Hematopoietic multipotent progenitor cell treated with erythropoietin and hydrocortisone succinate and interleukin-3 and kit ligand, for 4 days (in vitro differentiated cells): Measurements from ENCODE around the gene TOB2.
"Not testable (repeated sequence)": the region's sequence is repeated elsewhere in the genome, so short reads cannot be mapped to it uniquely, and the experiment has no call there.

ENCODE experiments used
- DNase-seq: peaks from one replicate; pipeline ENCODE4 v3.0.0-alpha.2; 2015

Gene TOB2

GRCh38 chr22:41461901-41462300 is 15.3 kb upstream of the TOB2 start:
- no peak for DNase-seq

- not testable (repeated sequence) for DNase-seq
Observed at GRCh38 chr22:41460071-41460470, 13.5 kb upstream of the TOB2 start.

DNA sequence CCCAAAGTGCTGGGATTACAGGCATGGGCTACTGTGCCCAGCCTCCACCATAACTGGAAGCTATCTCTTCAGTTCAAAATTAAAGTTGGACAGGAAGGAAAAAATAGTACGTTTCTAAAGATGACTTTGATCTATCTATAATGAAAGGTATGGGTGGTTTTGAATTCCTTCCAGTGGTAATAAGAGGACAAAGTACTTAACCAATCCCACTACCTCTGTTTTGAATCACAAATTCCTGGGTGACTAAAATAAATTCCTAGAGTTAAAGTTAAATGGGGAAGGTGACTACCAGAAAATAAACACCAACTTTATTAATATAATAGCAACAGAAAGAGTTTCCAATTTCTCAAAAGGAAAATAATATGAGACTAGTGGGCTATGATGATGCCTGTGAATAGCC is 12.8 kb upstream of the TOB2 start:
- DNase-seq: no peak

DNA sequence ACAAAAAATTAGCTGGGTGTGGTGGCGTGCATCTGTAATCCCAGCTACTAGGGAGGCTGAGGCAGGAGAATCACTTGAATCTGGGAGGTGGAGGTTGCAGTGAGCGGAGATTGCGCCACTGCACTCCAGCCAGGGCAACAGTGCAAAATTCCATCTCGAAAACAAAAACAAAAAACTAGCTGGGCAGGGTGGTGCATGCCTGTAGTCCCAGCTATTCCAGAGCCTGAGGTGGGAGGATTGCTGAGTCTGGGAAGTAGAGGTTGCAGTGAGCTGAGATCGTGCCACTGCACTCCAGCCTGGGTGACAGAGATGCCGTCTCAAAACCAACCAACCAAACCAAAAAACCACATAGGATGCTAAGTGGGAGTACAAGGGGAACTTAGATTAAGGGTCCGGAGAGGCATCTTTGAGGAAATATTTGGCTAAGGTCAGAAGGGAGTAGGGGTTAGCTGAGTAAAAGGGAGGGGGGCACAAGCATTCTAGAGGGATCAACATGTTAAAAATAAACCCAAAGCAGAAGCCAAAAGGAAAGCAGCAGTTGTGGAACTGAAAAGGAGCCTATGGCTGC is 11.6 kb upstream of the TOB2 start:
- peak; percentile 15 for DNase-seq

DNA sequence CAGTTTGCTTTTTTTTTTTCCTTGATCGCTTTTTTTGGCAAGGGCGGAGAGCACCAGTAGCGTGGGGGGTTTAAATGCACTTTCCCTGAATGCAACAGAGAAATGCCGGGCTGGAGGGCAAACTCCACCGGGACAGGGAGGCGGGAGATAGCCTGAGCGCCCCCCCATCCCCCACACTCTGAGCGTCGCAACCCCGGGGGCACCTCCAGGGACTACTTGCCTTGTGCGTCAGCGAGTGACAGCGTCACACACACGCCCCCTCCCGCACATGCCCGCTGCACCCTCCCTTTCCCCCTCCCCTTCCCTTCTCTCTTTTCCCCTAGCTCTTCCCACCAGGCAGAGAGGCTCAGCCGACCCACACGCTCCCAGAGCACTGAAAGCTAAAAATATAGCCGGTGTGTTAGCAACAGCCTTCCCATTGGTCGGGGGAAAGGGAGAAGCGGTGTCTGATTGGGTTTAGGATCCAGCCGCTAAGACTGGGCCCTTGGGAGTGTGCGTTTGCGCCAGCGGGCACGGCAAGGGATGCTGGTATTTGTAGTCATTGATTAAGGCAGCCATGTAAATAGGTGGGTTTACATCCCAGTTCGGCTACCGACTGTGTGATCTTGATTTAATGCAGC is 1.7 kb upstream of the TOB2 start:
- peak; percentile 100 for DNase-seq

GRCh38 chr22:41447435-41448188 is 1.0 kb upstream of the TOB2 start:
- DNase-seq: peak; percentile 87

- peak; percentile 47 for DNase-seq
Observed at GRCh38 chr22:41446057-41446501, 522 bp downstream of the TOB2 start.

GRCh38 chr22:41445129-41446056 is 1.2 kb downstream of the TOB2 start:
- peak; percentile 44 for DNase-seq

- DNase-seq: peak; percentile 98
Observed at GRCh38 chr22:41444360-41445128, 2.1 kb downstream of the TOB2 start.

DNA sequence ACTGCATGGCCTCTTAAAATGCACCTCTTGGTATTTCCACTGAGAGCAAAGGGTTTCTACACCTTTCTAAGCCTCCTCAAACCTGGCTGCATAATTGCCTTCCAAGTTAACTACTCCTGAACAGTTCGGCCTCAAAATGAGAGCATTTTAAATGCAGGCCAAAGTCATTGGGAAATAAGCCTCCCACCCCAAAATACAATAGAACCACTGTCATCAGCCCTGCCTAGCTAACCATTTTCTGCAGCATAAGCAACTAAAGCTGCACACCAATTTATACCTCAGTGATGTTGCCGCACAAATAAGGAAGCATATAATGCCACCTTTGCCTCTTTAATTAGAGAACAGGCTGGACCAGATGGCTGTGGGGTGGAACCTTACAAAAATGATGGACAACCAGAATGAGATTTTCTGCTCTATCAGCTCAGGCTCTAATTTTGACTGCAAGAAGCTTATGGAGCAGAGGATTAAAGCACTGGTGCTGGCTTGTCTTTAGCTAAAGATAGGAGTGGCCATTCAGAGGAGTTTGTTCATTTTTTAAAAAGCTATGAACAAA is 4.3 kb downstream of the TOB2 start:
- no peak for DNase-seq

GRCh38 chr22:41440511-41440910 is 6.1 kb downstream of the TOB2 start:
- not testable (repeated sequence) for DNase-seq

DNA sequence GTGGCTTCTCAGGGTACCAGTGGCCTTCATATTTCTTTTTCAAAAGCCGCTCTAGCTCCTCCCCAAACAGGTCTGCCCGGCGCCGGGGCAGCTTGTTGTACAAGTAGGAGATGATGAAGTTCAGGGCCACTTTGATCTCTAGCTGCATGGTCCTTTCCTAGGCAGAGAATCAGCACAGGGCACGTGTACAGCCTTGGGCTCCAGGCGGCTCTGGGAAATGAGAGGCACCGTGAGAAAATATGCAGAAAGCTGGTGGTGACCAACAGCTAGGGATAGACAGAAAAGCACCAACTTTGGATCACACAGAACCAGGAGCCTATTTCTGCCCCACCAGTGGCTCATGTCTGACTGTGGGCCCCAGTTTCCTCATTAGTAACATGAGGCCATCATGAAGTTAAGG is 9.4 kb downstream of the TOB2 start:
- DNase-seq: no peak

DNA sequence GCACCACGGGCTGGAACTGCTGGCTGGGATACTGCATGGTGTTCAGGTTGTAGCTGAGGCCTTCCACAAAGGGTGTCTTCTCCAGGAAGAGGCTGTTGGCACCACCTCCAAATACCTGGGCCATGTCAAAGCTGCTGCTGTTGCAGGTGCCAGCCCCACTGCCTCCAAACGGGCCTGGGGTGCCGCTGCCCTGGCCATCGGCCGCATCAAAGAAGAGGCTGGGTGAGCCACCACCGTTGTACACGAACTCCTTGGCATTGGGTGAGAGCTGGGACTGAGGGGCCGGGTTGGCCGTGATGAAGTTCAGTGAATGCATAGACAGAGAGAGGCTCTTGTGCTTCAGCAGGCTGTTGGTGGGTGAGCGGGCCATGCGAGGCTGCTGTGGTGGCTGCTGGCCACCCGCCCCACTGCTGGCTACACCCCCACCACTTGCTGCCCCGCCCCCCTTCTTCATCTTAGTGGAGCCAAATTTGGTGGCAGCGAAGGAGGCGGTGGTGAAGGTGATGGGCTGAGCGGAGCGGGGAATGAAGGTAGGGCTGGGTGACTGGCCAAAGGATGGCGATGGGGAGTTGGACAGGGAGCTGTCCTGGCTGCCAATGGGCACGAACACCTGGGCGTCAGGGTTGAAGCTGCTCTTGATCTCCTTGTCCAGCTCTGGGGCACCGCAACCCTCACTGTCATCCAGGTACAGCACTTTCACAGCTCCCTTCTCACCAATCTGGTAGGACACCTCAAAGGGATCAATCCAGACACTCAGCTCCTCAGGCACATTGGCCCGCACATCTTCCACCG is 10.1 kb downstream of the TOB2 start:
- DNase-seq: no peak

DNA sequence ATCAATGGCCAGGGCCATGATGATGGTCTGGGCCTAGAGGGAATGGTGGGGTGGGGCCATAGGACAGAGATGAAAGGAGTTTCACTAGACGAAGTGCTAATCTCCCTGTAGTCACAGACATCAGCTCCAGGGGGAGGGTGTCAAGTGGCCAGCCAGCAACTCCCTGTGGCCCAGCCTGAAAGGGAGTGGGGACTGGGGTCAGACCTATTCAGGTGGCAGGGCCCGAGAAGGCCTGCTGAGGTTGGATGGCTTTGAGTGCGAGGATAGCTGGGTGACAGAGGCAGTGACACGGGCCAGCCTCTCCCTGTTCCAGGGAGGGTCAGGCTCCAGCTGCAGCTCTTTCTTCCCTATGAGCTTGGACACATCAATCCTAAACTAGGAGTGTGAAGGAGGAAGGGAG is 11.0 kb downstream of the TOB2 start:
- no peak for DNase-seq

DNA sequence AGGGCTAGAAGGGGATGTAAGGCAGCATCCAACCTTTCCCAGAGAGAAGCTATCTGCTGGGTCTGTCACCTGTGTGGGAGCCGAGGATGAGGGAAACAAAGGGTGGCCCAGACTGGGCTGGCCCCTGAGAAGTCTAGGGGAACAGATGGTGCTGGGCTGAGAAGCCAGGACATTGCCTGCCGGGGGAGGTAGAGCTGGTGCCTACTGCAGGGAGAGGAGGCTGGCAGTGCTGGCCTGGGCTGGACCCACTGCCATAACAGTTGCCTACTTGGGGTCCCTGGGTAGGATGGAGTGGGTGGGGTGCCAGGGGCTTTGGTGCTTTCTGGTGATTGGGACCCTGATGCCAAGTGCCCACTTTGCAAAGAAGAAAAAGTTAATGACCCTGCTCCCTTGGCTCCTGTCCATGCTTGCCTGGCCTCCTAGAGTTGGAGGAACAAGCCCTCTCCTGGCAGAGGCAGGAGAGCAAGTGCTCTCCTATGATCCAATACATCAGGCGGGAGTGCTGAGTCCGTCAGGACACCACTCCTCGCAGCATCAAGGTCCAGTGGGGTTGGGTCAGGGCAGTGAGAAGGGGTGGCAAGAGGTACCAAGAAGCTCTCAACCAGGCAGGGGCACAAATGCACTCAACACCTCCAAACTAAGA is 12.1 kb downstream of the TOB2 start:
- DNase-seq: not testable (repeated sequence)

- DNase-seq: not testable (repeated sequence)
Observed at GRCh38 chr22:41433480-41433879, 13.1 kb downstream of the TOB2 start.

DNA sequence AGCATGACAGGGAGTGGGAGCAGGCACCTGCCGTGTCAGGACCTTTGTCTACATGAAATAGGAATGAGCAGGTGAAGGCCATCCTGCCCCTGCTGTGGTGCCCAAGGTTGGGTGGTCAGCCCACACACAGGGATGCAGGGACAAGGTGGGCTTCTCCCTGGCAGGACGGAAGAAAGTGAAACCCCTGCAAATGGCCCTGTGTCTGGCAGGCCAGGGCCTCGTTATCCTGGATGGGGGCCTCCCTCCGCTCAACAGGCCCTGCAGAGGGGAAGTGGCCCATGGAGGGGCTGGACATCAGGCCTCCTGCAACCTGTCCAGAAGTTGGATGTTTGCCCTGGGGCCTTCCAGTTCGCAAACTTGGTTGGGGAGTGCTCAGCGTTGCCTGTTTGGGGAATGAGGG is 14.9 kb downstream of the TOB2 start:
- DNase-seq: no peak

DNA sequence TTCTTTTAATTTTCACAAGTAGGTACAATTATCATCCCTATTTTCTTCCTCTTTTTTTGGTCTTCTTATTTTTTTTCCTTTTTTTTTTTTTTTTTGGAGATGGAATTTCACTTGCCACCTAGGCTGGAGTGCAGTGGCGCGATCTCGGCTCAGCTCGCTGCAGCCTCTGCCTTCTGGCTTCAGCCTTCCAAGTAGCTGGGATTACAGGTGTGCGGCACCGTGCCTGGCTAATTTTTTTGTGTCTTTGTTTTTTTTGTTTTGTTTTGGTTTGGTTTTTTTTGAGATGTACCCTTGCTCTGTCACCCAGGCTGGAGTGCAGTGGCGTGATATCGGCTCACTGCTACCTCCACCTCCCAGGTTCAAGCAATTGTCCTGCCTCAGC is 16.7 kb downstream of the TOB2 start:
- DNase-seq: no peak

- DNase-seq: no peak
Observed at GRCh38 chr22:41429232-41429950, 17.2 kb downstream of the TOB2 start.
